22Rv1 (cell line): Measurements from ENCODE around the gene MEA1.

Experiments used
- ZFX ChIP-seq: fragments of 450-650 bp; IDR thresholded peaks from 2 replicates; pipeline ENCODE4 v1.6.1; 2017; ENCODE audit warnings: antibody characterized with exemption, borderline replicate concordance
- TF ChIP-seq, protein P1 (sequence below): fragments of 450-650 bp; IDR thresholded peaks from 2 replicates; pipeline ENCODE4 v1.5.1; 2017; ENCODE audit warnings: mild to moderate bottlenecking

DNA sequence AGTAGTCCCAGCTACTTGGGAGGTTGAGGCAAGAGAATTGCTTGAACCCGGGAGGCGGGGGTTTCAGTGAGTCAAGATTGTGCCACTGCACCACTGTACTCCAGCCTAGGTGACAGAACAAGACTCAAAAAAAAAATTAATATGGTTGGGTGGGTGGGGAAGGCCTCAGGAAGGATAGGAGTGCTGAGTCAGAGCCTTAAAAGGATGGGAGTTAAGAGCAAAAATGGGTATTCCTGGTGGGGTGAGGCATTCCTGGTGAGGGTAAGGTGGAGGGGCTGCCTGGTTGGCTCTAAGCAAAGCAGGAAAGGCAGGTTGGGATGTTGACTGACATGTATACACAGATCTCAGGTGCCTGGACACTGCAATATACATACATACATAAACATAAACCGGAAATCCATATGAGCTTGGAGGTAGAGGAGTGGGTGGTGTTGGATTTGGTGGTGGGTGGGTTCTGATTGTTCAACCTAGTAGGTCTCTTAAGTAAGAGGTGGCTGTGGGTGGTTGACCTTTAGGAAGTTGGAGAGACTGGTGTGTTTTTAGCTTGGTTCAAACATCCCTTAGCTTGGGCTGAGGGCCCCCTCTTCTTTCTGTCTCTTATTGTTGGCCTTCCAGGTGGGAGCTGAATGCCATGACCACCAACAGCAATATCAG is 6.4 kb upstream of the MEA1 start:
- TF ChIP-seq, protein P1, sequence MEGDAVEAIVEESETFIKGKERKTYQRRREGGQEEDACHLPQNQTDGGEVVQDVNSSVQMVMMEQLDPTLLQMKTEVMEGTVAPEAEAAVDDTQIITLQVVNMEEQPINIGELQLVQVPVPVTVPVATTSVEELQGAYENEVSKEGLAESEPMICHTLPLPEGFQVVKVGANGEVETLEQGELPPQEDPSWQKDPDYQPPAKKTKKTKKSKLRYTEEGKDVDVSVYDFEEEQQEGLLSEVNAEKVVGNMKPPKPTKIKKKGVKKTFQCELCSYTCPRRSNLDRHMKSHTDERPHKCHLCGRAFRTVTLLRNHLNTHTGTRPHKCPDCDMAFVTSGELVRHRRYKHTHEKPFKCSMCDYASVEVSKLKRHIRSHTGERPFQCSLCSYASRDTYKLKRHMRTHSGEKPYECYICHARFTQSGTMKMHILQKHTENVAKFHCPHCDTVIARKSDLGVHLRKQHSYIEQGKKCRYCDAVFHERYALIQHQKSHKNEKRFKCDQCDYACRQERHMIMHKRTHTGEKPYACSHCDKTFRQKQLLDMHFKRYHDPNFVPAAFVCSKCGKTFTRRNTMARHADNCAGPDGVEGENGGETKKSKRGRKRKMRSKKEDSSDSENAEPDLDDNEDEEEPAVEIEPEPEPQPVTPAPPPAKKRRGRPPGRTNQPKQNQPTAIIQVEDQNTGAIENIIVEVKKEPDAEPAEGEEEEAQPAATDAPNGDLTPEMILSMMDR = no peak
- TF ChIP-seq ZFX = no peak
